ENCODE data around the gene SMYD3.

DNA sequence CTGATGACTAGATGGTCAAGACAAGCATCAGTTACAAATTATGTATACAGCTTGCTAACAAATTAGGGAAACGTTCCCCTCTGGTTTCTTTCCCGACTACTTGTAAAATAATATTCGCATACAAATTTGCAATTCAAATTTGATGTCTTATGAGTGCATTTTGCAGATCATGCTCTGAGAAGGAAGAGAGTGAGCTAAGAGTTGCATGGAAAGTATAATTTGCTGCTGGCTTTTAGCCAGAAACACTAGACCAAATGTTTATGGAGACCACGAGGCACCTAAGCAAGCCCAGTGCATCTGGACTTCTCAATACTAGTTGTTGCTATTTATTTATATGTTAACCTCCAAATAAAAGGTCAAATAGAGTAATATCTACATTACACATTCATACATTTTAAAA lies 216.0 kb downstream of the SMYD3 start:
- no peak for TF ChIP-seq POLR2AphosphoS5 (IDR thresholded peaks at IDR 0.05; ENCODE audit: insufficient read depth, low read depth, low read length)
- TF ChIP-seq, protein P1, sequence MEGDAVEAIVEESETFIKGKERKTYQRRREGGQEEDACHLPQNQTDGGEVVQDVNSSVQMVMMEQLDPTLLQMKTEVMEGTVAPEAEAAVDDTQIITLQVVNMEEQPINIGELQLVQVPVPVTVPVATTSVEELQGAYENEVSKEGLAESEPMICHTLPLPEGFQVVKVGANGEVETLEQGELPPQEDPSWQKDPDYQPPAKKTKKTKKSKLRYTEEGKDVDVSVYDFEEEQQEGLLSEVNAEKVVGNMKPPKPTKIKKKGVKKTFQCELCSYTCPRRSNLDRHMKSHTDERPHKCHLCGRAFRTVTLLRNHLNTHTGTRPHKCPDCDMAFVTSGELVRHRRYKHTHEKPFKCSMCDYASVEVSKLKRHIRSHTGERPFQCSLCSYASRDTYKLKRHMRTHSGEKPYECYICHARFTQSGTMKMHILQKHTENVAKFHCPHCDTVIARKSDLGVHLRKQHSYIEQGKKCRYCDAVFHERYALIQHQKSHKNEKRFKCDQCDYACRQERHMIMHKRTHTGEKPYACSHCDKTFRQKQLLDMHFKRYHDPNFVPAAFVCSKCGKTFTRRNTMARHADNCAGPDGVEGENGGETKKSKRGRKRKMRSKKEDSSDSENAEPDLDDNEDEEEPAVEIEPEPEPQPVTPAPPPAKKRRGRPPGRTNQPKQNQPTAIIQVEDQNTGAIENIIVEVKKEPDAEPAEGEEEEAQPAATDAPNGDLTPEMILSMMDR (IDR thresholded peaks at IDR 0.05; ENCODE audit: extremely low read depth in 1 of 2, insufficient read depth in 1 of 2, low read depth in 1 of 2, low read length in 2 of 2), result no peak
